ENCODE results near the gene STOML1.
A peak's percentile ranks its signal among the peaks of the same experiment; 100 is the strongest.

Gene STOML1

GRCh38 chr15:73972984-73973682 is 19.0 kb downstream of the STOML1 start:
- TF ChIP-seq CTCF (conservative IDR thresholded peaks at IDR 0.05; ENCODE audit: low read depth, low read length): peak; percentile 87
- no peak for DNase-seq (ENCODE audit: low read depth)

GRCh38 chr15:73969151-73969759 is 22.8 kb downstream of the STOML1 start:
- H3K4me3 ChIP-seq (ENCODE audit: low read length): no peak overlapping the region
- no peak for TF ChIP-seq CTCF (conservative IDR thresholded peaks at IDR 0.05; ENCODE audit: low read depth, low read length)
- DNase-seq (ENCODE audit: low read depth): no peak

More at GRCh38 chr15:73972984-73973682, 19.0 kb downstream of the STOML1 start:
- peak overlapping the region; percentile 15 for H3K4me3 ChIP-seq (ENCODE audit: low read length)

- no peak for DNase-seq (ENCODE audit: low read depth)
- no peak for TF ChIP-seq CTCF (conservative IDR thresholded peaks at IDR 0.05; ENCODE audit: low read depth, low read length)
Measured at GRCh38 chr15:73968461-73968860, 23.6 kb downstream of the STOML1 start.

GRCh38 chr15:73965758-73966113 is 26.4 kb downstream of the STOML1 start:
- no peak for DNase-seq (ENCODE audit: low read depth)
- no peak for TF ChIP-seq CTCF (conservative IDR thresholded peaks at IDR 0.05; ENCODE audit: low read depth, low read length)
- H3K4me3 ChIP-seq (ENCODE audit: low read length): no peak overlapping the region

More at GRCh38 chr15:73968461-73968860, 23.6 kb downstream of the STOML1 start:
- H3K4me3 ChIP-seq (ENCODE audit: low read length): no peak overlapping the region

- no peak overlapping the region for H3K4me3 ChIP-seq (ENCODE audit: low read length)
Measured at GRCh38 chr15:73965094-73965757, 26.9 kb downstream of the STOML1 start.

GRCh38 chr15:73964736-73965093 is 27.4 kb downstream of the STOML1 start:
- peak; percentile 96 for TF ChIP-seq CTCF (conservative IDR thresholded peaks at IDR 0.05; ENCODE audit: low read depth, low read length)
- DNase-seq (ENCODE audit: low read depth): no peak
- no peak overlapping the region for H3K4me3 ChIP-seq (ENCODE audit: low read length)

More at GRCh38 chr15:73965094-73965757, 26.9 kb downstream of the STOML1 start:
- no peak for TF ChIP-seq CTCF (conservative IDR thresholded peaks at IDR 0.05; ENCODE audit: low read depth, low read length)
- no peak for DNase-seq (ENCODE audit: low read depth)

Data from retinal pigment epithelial cell (primary cell).